GM19324 (cell line): ENCODE results near the gene EXOSC5.
"Not testable (repeated sequence)": the region's sequence is repeated elsewhere in the genome, so short reads cannot be mapped to it uniquely, and the experiment has no call there.

Experiments used
- ATAC-seq: cut with Tn5 transposase; IDR thresholded peaks from one replicate; pipeline ENCODE4 v1.9.1; 2021; ENCODE audit warnings: mild to moderate bottlenecking, moderate library complexity; ENCODE audit not compliant: unreplicated experiment, low FRiP score

EXOSC5 gene

GRCh38 chr19:41408846-41409245 lies 11.7 kb upstream of the EXOSC5 start:
- not testable (repeated sequence) for ATAC-seq

GRCh38 chr19:41408256-41408655 lies 11.1 kb upstream of the EXOSC5 start:
- ATAC-seq, result no peak

GRCh38 chr19:41407271-41407670 lies 10.1 kb upstream of the EXOSC5 start:
- no peak for ATAC-seq

- no peak for ATAC-seq
Observed at GRCh38 chr19:41405776-41406175, 8.6 kb upstream of the EXOSC5 start.

- no peak for ATAC-seq
Observed at GRCh38 chr19:41403181-41403970, 6.2 kb upstream of the EXOSC5 start.

DNA sequence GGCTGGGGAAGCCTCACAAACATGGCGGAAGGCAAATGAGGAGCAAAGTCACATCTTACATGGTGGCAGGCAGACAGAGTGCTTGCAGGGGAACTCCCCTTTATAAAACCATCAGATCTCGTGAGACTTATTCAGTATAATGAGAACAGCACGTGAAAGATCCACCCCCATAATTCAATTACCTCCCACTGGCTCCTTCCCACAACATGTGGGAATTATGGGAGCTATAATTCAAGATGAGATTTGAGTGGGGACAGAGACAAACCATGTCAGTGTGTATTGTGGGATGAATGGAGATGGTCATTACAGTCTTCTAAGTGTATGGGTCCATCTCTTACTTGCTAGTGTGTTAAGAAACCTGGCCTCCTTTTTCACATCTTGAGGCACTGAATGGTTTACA lies 4.9 kb upstream of the EXOSC5 start:
- ATAC-seq, result no peak

GRCh38 chr19:41401483-41401882 lies 4.3 kb upstream of the EXOSC5 start:
- ATAC-seq, result no peak

DNA sequence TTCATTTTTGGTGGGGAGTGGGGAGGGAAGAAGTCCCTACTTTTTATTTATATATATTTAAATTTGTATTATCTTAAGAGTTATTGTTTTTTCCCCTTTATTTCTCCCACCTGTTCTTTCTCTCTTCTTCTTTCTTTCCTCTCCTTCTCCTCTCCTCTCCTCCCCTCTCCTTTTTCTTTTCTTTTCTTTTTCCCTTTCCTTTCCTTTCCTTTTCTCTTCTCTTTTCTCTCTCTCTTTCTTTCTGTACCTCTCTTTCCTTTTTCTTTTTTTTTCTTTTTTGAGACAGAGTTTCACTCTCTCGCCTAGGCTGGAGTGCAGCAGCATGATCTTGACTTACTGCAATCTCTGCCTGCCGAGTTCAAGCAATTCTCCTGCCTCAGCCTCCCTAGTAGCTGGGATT lies 2.4 kb upstream of the EXOSC5 start:
- ATAC-seq, result no peak

DNA sequence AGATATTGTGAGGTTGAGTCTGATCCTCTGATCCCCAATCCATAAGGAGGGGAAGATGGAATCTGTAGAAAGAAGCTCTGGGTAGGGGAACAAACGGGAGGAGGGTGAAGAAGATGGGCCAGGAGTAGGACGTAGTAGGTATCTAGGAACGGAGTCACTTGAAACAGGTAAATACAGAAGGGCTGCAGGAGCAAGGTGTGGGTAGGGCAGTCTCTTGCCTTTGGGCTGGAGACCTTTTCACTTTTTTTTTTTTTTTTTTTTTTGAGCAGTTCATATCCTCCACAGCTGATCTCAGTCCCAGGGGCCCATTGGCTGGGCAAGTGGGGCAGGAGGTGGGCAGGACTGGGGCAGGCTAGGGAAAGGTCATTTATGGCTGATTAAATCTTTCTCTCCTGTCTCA lies 1.9 kb upstream of the EXOSC5 start:
- ATAC-seq, result no peak

DNA sequence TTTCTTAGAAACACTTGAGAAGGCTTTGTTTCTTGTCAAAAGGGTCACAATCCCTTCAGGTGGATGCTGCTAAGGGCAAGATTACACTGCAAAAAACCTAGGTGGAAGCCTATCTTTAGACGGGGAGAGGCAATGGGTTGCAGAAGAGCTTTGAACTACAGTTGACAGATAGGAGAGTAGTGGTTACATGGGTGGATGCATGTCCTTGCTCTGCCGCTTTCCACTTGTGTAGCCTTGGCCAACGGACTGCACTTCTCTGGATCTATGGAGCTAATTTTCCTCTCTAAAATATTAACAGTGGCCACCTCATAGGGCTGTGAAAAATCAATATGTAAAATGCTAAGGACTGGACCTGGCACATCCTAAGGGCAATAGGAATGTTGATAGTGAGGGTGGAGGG lies 1.4 kb upstream of the EXOSC5 start:
- no peak for ATAC-seq

GRCh38 chr19:41398050-41398418 lies 875 bp upstream of the EXOSC5 start:
- no peak for ATAC-seq

GRCh38 chr19:41395355-41395754 lies 1.8 kb downstream of the EXOSC5 start:
- no peak for ATAC-seq

- no peak for ATAC-seq
Observed at GRCh38 chr19:41392775-41393174, 4.4 kb downstream of the EXOSC5 start.

GRCh38 chr19:41391618-41392017 lies 5.5 kb downstream of the EXOSC5 start:
- ATAC-seq, result no peak

DNA sequence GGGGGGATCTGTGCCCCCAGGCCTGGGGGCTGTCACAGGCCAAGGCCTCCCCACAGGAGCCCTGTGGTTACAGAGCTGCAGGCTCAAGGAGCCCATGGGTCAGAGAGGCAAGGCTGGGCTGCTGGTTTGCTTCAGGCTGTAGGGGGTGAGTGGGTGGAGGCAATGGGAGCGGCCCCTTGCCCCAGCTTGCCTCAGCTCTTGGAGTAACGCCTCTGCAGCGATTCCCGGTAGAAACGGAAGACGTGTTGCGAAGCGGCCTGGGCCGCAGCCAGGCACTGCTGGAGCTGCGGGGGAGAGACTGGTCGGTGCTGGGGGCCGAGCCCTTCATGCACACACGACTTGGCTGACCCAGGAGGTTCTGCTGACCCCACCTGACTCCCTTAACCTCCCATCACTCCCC lies 10.7 kb downstream of the EXOSC5 start:
- no peak for ATAC-seq

DNA sequence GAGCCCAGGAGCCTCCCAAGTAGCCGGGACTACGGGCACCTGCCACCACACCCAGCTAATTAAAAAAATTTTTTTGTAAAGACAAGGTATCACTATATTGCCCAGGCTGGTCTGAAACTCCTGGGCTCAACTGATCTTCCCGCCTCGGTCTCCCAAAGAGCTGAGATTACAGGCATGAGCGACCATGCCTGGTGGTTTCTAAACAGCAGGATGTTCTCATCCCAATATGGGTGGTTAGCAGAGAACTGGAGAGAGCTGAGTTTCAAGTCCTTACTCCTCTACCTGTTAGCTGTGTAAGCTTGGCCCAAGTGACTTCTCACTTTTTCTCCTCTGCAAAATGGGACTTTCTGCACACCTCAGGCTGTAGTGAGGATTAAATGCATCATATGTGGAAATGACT lies 12.8 kb downstream of the EXOSC5 start:
- ATAC-seq, result no peak

DNA sequence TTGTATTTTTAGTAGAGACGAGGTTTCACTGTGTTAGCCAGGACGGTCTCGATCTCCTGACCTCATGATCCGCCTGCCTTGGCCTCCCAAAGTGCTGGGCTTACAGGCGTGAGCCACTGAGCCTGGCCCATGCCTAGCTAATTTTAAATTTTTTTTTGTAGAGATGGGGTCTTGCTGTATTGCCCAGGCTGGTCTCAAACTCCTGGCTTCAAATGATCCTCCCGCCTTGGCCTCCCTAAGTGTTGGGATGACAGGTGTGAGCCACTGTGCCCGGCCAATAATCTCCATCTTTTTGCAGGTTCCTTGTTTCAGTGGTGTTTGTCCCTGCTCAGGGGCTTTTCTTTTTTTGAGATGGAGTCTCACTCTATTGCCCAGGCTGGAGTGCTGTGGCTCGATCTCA lies 15.6 kb downstream of the EXOSC5 start:
- not testable (repeated sequence) for ATAC-seq

- ATAC-seq, result no peak
Observed at GRCh38 chr19:41377977-41378709, 19.0 kb downstream of the EXOSC5 start.

DNA sequence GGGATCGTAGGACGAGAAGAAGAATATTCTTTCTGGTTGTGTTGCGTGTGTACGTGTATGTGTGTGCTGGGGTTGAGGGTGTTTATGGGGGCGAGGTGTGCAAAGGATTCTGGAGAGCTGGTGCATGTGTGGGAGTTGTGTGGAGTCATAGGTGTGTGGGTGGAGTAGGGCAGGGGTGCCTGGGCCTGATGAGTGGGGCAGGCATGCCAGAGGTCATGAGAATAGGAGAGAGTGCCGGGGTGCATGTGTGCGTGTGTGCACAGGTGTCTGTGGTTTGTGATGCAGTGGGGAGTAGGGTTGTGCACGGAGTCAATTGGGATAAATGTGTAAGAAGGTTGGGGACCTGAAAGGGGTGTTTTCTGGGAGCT lies 20.2 kb downstream of the EXOSC5 start:
- ATAC-seq, result no peak

GRCh38 chr19:41376241-41376997 lies 20.7 kb downstream of the EXOSC5 start, which contains the start of gene TMEM91:
TMEM91 (plus strand) TSS chr19:41376533; CDS start chr19:41378310, 1,777 bp downstream.
- no peak for ATAC-seq

GRCh38 chr19:41373993-41374392 lies 23.2 kb downstream of the EXOSC5 start:
- ATAC-seq, result no peak
